HEK293 (cell line): ENCODE data around the gene CCSER2.

Experiments
- CTCF ChIA-PET: fragments of 350-600 bp; formaldehyde crosslinking; extraction: SDS; loops from one replicate; lab custom pipeline; 2021; ENCODE audit warnings: antibody characterized with exemption; lab: Yijun Ruan, JAX
- POLR2A ChIA-PET: fragments of 300-600 bp; formaldehyde crosslinking; extraction: SDS; loops from one replicate; lab custom pipeline; 2020; ENCODE audit warnings: antibody characterized with exemption, inconsistent platforms; lab: Yijun Ruan, JAX
- H3K27ac ChIP-seq: fragments of 200-500 bp; sonication (Bioruptor generic); 2 replicates; pipeline ENCODE4 v1.5.1; 2014; ENCODE audit warnings: low read depth, low read length, control low read depth, inconsistent platforms; ENCODE audit errors: extremely low read depth
- H3K36me3 ChIP-seq, 2 experiments: fragments of 200-500 bp in 1 of 2; sonication (Bioruptor generic) in 1 of 2; 1 replicate in 1 of 2; 2 replicates in 1 of 2; pipeline ENCODE4 v1.5.1; 2014 to 2017; ENCODE audit warnings: inconsistent platforms in 2 of 2, low read length in 2 of 2; ENCODE audit not compliant: control insufficient read depth in 2 of 2, insufficient read depth in 1 of 2
- H3K4me1 ChIP-seq: fragments of 200-500 bp; sonication (Bioruptor generic); 2 replicates; pipeline ENCODE4 v1.5.1; 2014; ENCODE audit warnings: mild to moderate bottlenecking, low read length, inconsistent platforms; ENCODE audit not compliant: control insufficient read depth, insufficient read depth
- H3K4me3 ChIP-seq: 2 replicates; pipeline ENCODE4 v1.5.1; 2011; ENCODE audit warnings: low read depth, mild to moderate bottlenecking, control low read depth, low read length, moderate library complexity
- H3K9me3 ChIP-seq: fragments of 200-500 bp; sonication (Bioruptor generic); 2 replicates; pipeline ENCODE4 v1.5.1; 2014; ENCODE audit warnings: low read depth, low read length, inconsistent platforms; ENCODE audit not compliant: control insufficient read depth, insufficient read depth
- AEBP2 ChIP-seq: fragments of 450-650 bp; formaldehyde crosslinking; IDR thresholded peaks from 2 replicates; pipeline ENCODE4 v1.5.1; 2016; ENCODE audit warnings: missing biosample characterization, missing genetic modification characterization, borderline replicate concordance
- ATF2 ChIP-seq: fragments of 450-650 bp; formaldehyde crosslinking; IDR thresholded peaks from 2 replicates; pipeline ENCODE4 v1.5.1; 2016; ENCODE audit warnings: missing biosample characterization, missing genetic modification characterization, low read depth
- ELK4 ChIP-seq: IDR thresholded peaks from 2 replicates; pipeline ENCODE4 v1.6.1; 2011; ENCODE audit warnings: mild to moderate bottlenecking, low read depth, low read length, borderline replicate concordance
- FEZF1 ChIP-seq: fragments of 450-650 bp; formaldehyde crosslinking; IDR thresholded peaks from 2 replicates; pipeline ENCODE4 v1.5.1; 2016; ENCODE audit warnings: missing biosample characterization, missing genetic modification characterization
- GLIS2 ChIP-seq: fragments of 450-650 bp; formaldehyde crosslinking; IDR thresholded peaks from 2 replicates; pipeline ENCODE4 v1.5.1; 2016; ENCODE audit warnings: missing biosample characterization, missing genetic modification characterization
- WT1 ChIP-seq: fragments of 450-650 bp; formaldehyde crosslinking; IDR thresholded peaks from 2 replicates; pipeline ENCODE4 v1.5.1; 2016; ENCODE audit warnings: missing biosample characterization, missing genetic modification characterization
- ZBTB20 ChIP-seq: fragments of 450-650 bp; formaldehyde crosslinking; IDR thresholded peaks from 2 replicates; pipeline ENCODE4 v1.5.1; 2016; ENCODE audit warnings: missing biosample characterization, missing genetic modification characterization
- ZBTB44 ChIP-seq: fragments of 450-650 bp; IDR thresholded peaks from 2 replicates; pipeline ENCODE4 v1.5.1; 2018; ENCODE audit warnings: missing biosample characterization, mild to moderate bottlenecking, missing genetic modification characterization
- ZBTB49 ChIP-seq: fragments of 450-650 bp; formaldehyde crosslinking; IDR thresholded peaks from 2 replicates; pipeline ENCODE4 v1.5.1; 2016; ENCODE audit warnings: missing biosample characterization, missing genetic modification characterization, low read depth
- ZNF133 ChIP-seq: fragments of 450-650 bp; formaldehyde crosslinking; IDR thresholded peaks from 2 replicates; pipeline ENCODE4 v1.5.1; 2016; ENCODE audit warnings: missing biosample characterization, missing genetic modification characterization
- ZNF157 ChIP-seq: fragments of 450-650 bp; formaldehyde crosslinking; IDR thresholded peaks from 2 replicates; pipeline ENCODE4 v1.5.1; 2016; ENCODE audit warnings: missing biosample characterization, missing genetic modification characterization
- ZNF274 ChIP-seq, 2 experiments: fragments of 200-500 bp in 1 of 2; fragments of 450-650 bp in 1 of 2; sonication (Bioruptor generic) in 1 of 2; formaldehyde crosslinking in 1 of 2; IDR thresholded peaks; 2 replicates each; pipeline versions ENCODE4 v1.5.1 to v1.6.1; 2014 to 2016; ENCODE audit warnings: borderline replicate concordance in 1 of 2, inconsistent platforms in 1 of 2, low read length in 1 of 2, missing biosample characterization in 1 of 2, missing genetic modification characterization in 1 of 2
- ZNF280D ChIP-seq: fragments of 450-650 bp; formaldehyde crosslinking; IDR thresholded peaks from 2 replicates; pipeline ENCODE4 v1.5.1; 2016; ENCODE audit warnings: missing biosample characterization, missing genetic modification characterization
- ZNF433 ChIP-seq: fragments of 450-650 bp; formaldehyde crosslinking; IDR thresholded peaks from 2 replicates; pipeline ENCODE4 v1.5.1; 2016; ENCODE audit warnings: missing biosample characterization, missing genetic modification characterization, low read depth
- ZNF529 ChIP-seq: fragments of 450-650 bp; formaldehyde crosslinking; IDR thresholded peaks from 2 replicates; pipeline ENCODE4 v1.5.1; 2017; ENCODE audit warnings: missing genetic modification characterization, missing biosample characterization; ENCODE audit not compliant: insufficient replicate concordance
- ZNF629 ChIP-seq: fragments of 450-650 bp; formaldehyde crosslinking; IDR thresholded peaks from 2 replicates; pipeline ENCODE4 v1.5.1; 2017; ENCODE audit warnings: missing biosample characterization, missing genetic modification characterization
- ZNF677 ChIP-seq: fragments of 450-650 bp; IDR thresholded peaks from 2 replicates; pipeline ENCODE4 v1.5.0; 2018; ENCODE audit warnings: missing biosample characterization, mild to moderate bottlenecking, missing genetic modification characterization, moderate library complexity
- ZNF837 ChIP-seq: fragments of 450-650 bp; formaldehyde crosslinking; IDR thresholded peaks from 2 replicates; pipeline ENCODE4 v1.5.1; 2016; ENCODE audit warnings: missing biosample characterization, missing genetic modification characterization

Gene CCSER2

GRCh38 chr10:84552478-84552877 lies 224.1 kb downstream of the CCSER2 start:
- Histone ChIP-seq H3K4me1 (no peaks in the 10 kb centered on the region), H3K9me3 (no peaks in the 10 kb centered on the region), H3K36me3 (no peaks in the 10 kb centered on the region), H3K27ac (no peak overlapping the region), H3K4me3 (no peak overlapping the region)
- TF ChIP-seq WT1 (tag by site-specific recombination), result no peak
- TF ChIP-seq ZNF677 (tag by site-specific recombination), result no peak
- no peak for TF ChIP-seq ZNF433
- no peak for TF ChIP-seq GLIS2 (tag by site-specific recombination)
- no peak for TF ChIP-seq ZNF133
- no peak for TF ChIP-seq ZNF280D (tag by site-specific recombination)
- TF ChIP-seq ZNF274 (IDR thresholded peaks at IDR 0.05; ENCODE audit: low read length), result no peak
- no peak for TF ChIP-seq ZNF274 (tag by site-specific recombination; IDR thresholded peaks at IDR 0.05; ENCODE audit: borderline replicate concordance)
- no peak for TF ChIP-seq ZNF629 (tag by site-specific recombination)
- no peak for TF ChIP-seq ELK4
- ChIA-PET CTCF (interaction anchor here (0.6 to 5.8 kb wide), 4 partner anchors 14 to 1820 kb away, joined by 3 to 61 read pairs (median 3); no protein-coding TSS in a partner anchor), POLR2A (no interaction called here)

GRCh38 chr10:84562592-84562991 lies 234.2 kb downstream of the CCSER2 start:
- Histone ChIP-seq H3K9me3 (no peaks in the 10 kb centered on the region), H3K27ac (no peak overlapping the region), H3K4me1 (peaks cover 7% of the 10 kb centered on the region), H3K36me3 (no peaks in the 10 kb centered on the region), H3K4me3 (no peak overlapping the region)
- TF ChIP-seq ZNF837 (tag by site-specific recombination) (no peak), ATF2 (tag by site-specific recombination) (peak; percentile 76)
- ChIA-PET CTCF (no interaction called here), POLR2A (interaction anchor here (1.3 kb wide), 1 partner anchor 10 kb away, joined by 3 read pairs; no protein-coding TSS in a partner anchor)

- Histone ChIP-seq H3K27ac (no peak overlapping the region), H3K9me3 (no peaks in the 10 kb centered on the region), H3K4me3 (no peak overlapping the region), H3K4me1 (peaks cover 7% of the 10 kb centered on the region), H3K36me3 (no peaks in the 10 kb centered on the region)
- ChIA-PET CTCF (interaction anchor here (0.6 kb wide), 1 partner anchor 209 kb away, joined by 3 read pairs; no protein-coding TSS in a partner anchor), POLR2A (interaction anchor here (1.3 kb wide), 1 partner anchor 9 kb away, joined by 3 read pairs; no protein-coding TSS in a partner anchor)
- no peak for TF ChIP-seq ZNF157 (tag by site-specific recombination)
- TF ChIP-seq ZBTB49 (tag by site-specific recombination), result no peak
- no peak for TF ChIP-seq ZBTB20
- TF ChIP-seq ZBTB44 (tag by site-specific recombination), result no peak
- no peak for TF ChIP-seq AEBP2
- no peak for TF ChIP-seq ZNF529
- TF ChIP-seq FEZF1 (tag by site-specific recombination), result no peak
Observed at GRCh38 chr10:84563355-84563754, 235.0 kb downstream of the CCSER2 start.
